Measurements from ENCODE around the gene SLC12A8.

GRCh38 chr3:125187599-125187910 is 25.0 kb downstream of the SLC12A8 start:
- TF ChIP-seq RAD21 (IDR thresholded peaks at IDR 0.05; ENCODE audit: insufficient read depth, low read depth, low read length) (no peak), CTCF (IDR thresholded peaks at IDR 0.05 in 2 of 3, conservative IDR thresholded peaks at IDR 0.05 in 1 of 3; ENCODE audit: control insufficient read depth in 2 of 3, extremely low read depth in 1 of 3, insufficient read depth in 1 of 3, low read depth in 3 of 3, low read length in 3 of 3) (no peak), GABPA (IDR thresholded peaks at IDR 0.05; ENCODE audit: low read depth) (no peak), FOXK2 (IDR thresholded peaks at IDR 0.05) (no peak), ZNF687 (IDR thresholded peaks at IDR 0.05) (no peak), ZNF384 (IDR thresholded peaks at IDR 0.05; ENCODE audit: borderline replicate concordance, low read depth, low read length) (no peak), CREM (IDR thresholded peaks at IDR 0.05; ENCODE audit: low read depth) (no peak), MXI1 (IDR thresholded peaks at IDR 0.05; ENCODE audit: low read depth, low read length) (no peak), FOXM1 (IDR thresholded peaks at IDR 0.05; ENCODE audit: low read depth, low read length) (no peak), NRF1 (conservative IDR thresholded peaks at IDR 0.05; ENCODE audit: low read depth, low read length) (no peak), IKZF2 (IDR thresholded peaks at IDR 0.05) (no peak), SIN3A (IDR thresholded peaks at IDR 0.05; ENCODE audit: low read depth, low read length) (no peak), EZH2 (IDR thresholded peaks at IDR 0.05; ENCODE audit: borderline replicate concordance, control insufficient read depth, low read depth, low read length) (no peak)
- TF ChIP-seq, protein P1, sequence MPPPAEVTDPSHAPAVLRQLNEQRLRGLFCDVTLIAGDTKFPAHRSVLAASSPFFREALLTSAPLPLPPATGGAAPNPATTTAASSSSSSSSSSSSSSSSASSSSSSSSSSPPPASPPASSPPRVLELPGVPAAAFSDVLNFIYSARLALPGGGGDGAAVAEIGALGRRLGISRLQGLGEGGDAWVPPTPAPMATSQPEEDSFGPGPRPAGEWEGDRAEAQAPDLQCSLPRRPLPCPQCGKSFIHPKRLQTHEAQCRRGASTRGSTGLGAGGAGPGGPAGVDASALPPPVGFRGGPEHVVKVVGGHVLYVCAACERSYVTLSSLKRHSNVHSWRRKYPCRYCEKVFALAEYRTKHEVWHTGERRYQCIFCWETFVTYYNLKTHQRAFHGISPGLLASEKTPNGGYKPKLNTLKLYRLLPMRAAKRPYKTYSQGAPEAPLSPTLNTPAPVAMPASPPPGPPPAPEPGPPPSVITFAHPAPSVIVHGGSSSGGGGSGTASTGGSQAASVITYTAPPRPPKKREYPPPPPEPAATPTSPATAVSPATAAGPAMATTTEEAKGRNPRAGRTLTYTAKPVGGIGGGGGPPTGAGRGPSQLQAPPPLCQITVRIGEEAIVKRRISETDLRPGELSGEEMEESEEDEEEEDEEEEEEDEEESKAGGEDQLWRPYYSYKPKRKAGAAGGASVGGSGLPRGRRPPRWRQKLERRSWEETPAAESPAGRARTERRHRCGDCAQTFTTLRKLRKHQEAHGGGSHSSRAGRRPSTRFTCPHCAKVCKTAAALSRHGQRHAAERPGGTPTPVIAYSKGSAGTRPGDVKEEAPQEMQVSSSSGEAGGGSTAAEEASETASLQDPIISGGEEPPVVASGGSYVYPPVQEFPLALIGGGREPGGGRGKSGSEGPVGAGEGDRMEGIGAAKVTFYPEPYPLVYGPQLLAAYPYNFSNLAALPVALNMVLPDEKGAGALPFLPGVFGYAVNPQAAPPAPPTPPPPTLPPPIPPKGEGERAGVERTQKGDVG (CRISPR knock-in tag; IDR thresholded peaks at IDR 0.05), result no peak
